AG04449 (cell line): ENCODE measurements around the gene CACNA1A.
"Not testable (repeated sequence)": the region's sequence is repeated elsewhere in the genome, so short reads cannot be mapped to it uniquely, and the experiment has no call there.

Experiments used
- CTCF ChIA-PET: fragments of 350-600 bp; formaldehyde crosslinking; extraction: SDS; loops from one replicate; lab custom pipeline; 2021; ENCODE audit warnings: antibody characterized with exemption; lab: Yijun Ruan, JAX
- POLR2A ChIA-PET: fragments of 400-600, 350-600 bp; formaldehyde crosslinking; extraction: SDS; loops from one replicate; lab custom pipeline; 2020; ENCODE audit warnings: antibody characterized with exemption, inconsistent platforms; lab: Yijun Ruan, JAX
- DNase-seq: peaks from one replicate; pipeline ENCODE4 v3.0.0-alpha.2; 2010; ENCODE audit warnings: low read depth, low spot score
- H3K4me3 ChIP-seq: 2 replicates; pipeline ENCODE4 v1.5.1; 2011; ENCODE audit warnings: low read depth, mild to moderate bottlenecking, control low read depth, low read length
- CTCF ChIP-seq: IDR thresholded peaks from one replicate; pipeline ENCODE4 v1.5.1; 2011; ENCODE audit warnings: mild to moderate bottlenecking, moderate library complexity, low read length, control low read depth, inconsistent platforms; ENCODE audit not compliant: insufficient read depth; ENCODE audit errors: missing control alignments

Gene CACNA1A

GRCh38 chr19:13198634-13199033 lies 307.6 kb downstream of the CACNA1A start:
- no peak overlapping the region for H3K4me3 ChIP-seq
- ChIA-PET POLR2A (no interaction called here), CTCF (interaction anchor here (0.8 to 1.3 kb wide), 2 partner anchors 15 to 38 kb away, joined by 3 read pairs; no protein-coding TSS in a partner anchor)
- TF ChIP-seq CTCF, result no peak
- DNase-seq, result no peak

- TF ChIP-seq CTCF, result no peak
- POLR2A ChIA-PET, result no interaction called here
- CTCF ChIA-PET, result interaction anchor here (0.6 to 4.8 kb wide), 19 partner anchors 8 to 218 kb away, joined by 3 to 57 read pairs (median 5); no protein-coding TSS in a partner anchor
- DNase-seq, result no peak
- no peak overlapping the region for H3K4me3 ChIP-seq
Measured at GRCh38 chr19:13195678-13196077, 310.6 kb downstream of the CACNA1A start.

- CTCF ChIA-PET, result interaction anchor here (0.6 to 1.5 kb wide), 3 partner anchors 15 to 225 kb away, joined by 3 to 6 read pairs (median 3); no protein-coding TSS in a partner anchor
- no peak overlapping the region for H3K4me3 ChIP-seq
- TF ChIP-seq CTCF, result no peak
- POLR2A ChIA-PET, result no interaction called here
- no peak for DNase-seq
Measured at GRCh38 chr19:13190781-13191540, 315.3 kb downstream of the CACNA1A start.

GRCh38 chr19:13189600-13189999 lies 316.7 kb downstream of the CACNA1A start:
- CTCF ChIA-PET, result interaction anchor here (0.8 to 1.5 kb wide), 2 partner anchors 14 to 72 kb away, joined by 3 to 6 read pairs; no protein-coding TSS in a partner anchor

GRCh38 chr19:13187419-13187818 lies 318.9 kb downstream of the CACNA1A start:
- no peak for DNase-seq
- CTCF ChIA-PET, result interaction anchor here (2.2 kb wide), 1 partner anchor 8 kb away, joined by 11 read pairs; no protein-coding TSS in a partner anchor
- TF ChIP-seq CTCF, result no peak
- POLR2A ChIA-PET, result no interaction called here
- no peak overlapping the region for H3K4me3 ChIP-seq

More at GRCh38 chr19:13189600-13189999, 316.7 kb downstream of the CACNA1A start:
- TF ChIP-seq CTCF, result no peak
- H3K4me3 ChIP-seq, result no peak overlapping the region
- POLR2A ChIA-PET, result interaction anchor here (0.6 kb wide), 1 partner anchor 21 kb away, joined by 3 read pairs; no protein-coding TSS in a partner anchor
- no peak for DNase-seq

- POLR2A ChIA-PET, H3K4me3 ChIP-seq, DNase-seq: not testable (repeated sequence)
- CTCF ChIA-PET, result interaction anchor here (2.2 kb wide), 1 partner anchor 8 kb away, joined by 11 read pairs; no protein-coding TSS in a partner anchor
Measured at GRCh38 chr19:13186688-13187087, 319.6 kb downstream of the CACNA1A start.

- H3K4me3 ChIP-seq, POLR2A ChIA-PET, DNase-seq: not testable (repeated sequence)
- CTCF ChIA-PET, result interaction anchor here (2.2 kb wide), 1 partner anchor 9 kb away, joined by 11 read pairs; no protein-coding TSS in a partner anchor
Measured at GRCh38 chr19:13185763-13186657, 320.3 kb downstream of the CACNA1A start.

- CTCF ChIA-PET, result interaction anchor here (2.2 kb wide), 1 partner anchor 10 kb away, joined by 11 read pairs; no protein-coding TSS in a partner anchor
- DNase-seq, POLR2A ChIA-PET, H3K4me3 ChIP-seq: not testable (repeated sequence)
Measured at GRCh38 chr19:13184926-13185325, 321.4 kb downstream of the CACNA1A start.
